Measurements from ENCODE around the gene FRMD8.

FRMD8 gene

DNA sequence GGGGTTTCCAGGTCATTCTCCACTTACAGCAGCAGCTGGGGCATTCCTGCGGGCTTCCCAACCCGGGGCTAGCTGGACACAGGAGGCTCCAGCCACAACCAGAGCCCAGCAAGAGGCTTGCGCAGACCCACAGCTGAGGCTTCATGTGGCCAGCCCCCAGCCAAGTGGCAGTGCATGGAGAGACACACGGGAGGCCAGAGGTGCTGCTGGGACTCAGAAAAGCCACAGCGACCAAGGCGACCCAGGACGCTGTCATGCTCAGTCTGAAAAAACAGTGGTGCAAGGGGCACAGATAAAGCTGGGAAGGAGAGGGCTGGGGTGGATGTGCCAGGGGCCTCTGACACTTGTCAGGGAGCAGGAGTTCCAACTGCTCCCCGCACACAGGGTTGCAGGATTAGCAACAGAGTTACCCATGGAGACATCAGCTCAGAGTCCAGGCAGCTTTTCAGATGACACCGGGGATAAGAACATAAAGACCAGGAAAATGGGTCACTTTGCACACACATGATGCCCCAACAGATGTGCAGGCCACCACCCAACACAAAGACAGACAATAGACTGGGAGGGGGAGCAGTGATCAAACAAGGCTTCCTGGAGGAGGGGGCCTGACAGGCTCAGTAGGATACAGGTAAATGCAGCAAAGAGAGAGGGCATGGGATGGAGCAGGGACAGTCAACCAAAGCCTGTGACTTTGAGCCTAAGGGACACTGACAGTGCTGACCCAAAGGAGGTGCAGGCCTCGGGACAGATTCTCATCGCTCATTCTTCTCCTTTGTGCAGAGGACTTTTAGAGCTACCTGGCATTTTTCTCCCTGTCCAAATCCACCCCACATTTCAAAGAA lies 29.3 kb downstream of the FRMD8 start:
- DNase-seq: peak; percentile 68

DNA sequence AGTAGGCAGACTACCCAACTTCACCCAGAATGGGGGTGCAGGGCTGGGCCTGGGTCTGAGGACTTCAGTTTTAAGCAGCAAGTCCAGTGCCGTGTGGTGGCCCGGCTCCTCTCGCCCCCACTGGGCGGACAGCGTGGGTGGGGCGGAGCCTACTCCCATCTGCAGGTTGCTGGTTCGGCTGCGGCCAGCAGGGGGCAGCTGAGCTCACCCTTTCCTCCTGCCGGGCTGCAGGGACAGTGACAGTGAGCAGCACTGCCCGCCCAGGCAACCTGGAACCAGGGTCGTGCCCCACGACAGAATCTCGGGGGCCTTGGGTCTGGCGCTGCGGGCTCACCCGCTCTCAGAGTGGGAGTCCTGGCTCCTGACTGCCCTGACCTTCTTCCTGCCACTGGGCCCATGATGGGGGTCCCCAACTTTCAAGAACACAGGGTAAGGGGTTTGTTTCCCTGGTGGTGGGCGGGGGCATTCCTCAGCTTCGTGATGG lies 29.9 kb downstream of the FRMD8 start:
- DNase-seq: peak; percentile 93

DNA sequence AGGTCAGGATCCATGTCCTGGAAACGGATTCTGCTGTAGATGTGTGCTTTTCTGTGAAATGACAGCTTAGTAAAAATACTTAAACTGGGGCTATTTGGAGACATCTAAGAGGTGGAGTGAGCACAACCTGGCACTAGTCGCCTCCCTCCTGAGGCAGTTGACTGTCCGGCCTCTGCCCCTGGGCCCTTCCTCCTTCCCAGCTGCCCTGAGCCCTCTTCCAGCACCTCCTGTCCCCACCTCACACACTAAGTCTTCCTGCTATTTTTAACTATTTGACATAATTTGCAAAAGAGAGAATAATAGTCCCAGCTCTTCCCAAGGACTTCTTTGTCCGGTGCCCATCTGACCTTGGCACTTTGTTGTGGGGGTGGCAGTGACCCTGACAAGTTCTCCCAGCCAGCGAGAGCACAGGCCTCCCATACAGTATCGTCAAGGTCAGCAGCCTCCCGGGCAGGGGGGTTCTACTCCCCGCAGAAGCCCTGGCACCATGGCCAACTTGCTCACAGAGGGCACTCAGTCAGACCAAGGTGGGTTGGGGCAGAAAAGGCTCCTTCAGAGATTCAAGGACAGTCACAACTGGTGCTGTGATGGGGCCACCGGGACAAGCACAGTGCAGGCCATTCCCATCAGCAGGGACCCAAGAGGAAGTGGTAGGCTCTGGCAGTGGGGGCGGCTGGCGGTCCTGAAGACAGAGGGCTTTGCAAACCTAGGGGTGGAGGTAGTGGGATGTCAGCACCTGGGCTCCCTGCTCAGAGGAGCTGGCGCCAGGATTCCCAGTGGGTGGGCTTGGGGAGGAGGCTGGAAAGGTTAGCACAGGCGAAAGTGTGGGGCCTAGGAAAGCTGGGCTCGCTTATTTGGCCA lies 30.6 kb downstream of the FRMD8 start:
- peak; percentile 66 for DNase-seq

DNA sequence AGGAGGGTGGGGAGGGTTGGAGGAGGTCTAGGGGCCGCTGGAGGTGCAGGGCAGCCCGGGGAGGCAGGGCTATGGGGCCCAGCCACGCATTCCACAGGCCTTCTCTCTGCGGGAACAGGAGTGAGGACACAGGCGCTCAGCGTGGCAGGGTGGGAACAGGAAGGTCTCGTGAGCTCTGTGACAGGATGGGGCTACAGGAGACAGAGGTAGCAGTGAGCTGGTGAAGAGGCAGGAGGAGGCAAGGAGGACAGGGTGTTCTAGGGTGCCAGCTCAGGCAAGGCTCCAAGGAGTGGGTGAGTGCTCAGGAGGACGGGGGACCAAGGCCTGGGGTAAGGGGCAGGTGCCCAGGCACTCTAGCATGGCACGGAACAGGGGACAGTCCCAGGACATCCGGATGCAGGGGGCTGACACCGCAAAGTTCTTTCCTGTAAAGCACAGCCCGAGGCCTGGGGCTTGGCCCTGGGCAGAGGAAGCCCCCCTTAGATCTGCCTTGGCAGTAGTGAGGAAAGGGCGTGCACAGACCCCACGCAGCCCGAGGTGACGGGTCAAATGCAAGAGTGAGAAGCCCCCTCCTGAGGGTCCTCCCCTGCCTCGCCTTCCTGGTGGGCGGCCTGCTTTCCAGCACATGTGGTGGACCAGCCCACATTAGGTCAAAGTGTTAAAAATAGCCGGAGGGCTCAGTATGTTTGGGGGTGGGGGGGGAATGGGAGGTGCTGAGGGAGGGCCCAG lies 31.4 kb downstream of the FRMD8 start:
- peak; percentile 66 for DNase-seq

DNA sequence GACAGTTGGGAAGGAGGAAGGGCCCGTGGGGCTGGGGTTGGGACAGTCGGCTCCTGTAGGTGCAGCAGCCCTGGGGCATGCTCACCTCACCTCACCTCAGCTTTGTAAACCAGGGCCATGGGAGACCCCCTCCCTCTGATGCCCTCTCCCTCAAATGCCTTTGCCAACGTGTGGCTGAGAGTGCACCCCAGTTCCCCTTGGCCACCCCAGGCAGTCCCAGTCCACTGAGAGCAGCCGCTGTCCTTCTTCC lies 31.9 kb downstream of the FRMD8 start:
- DNase-seq: peak; percentile 85

DNA sequence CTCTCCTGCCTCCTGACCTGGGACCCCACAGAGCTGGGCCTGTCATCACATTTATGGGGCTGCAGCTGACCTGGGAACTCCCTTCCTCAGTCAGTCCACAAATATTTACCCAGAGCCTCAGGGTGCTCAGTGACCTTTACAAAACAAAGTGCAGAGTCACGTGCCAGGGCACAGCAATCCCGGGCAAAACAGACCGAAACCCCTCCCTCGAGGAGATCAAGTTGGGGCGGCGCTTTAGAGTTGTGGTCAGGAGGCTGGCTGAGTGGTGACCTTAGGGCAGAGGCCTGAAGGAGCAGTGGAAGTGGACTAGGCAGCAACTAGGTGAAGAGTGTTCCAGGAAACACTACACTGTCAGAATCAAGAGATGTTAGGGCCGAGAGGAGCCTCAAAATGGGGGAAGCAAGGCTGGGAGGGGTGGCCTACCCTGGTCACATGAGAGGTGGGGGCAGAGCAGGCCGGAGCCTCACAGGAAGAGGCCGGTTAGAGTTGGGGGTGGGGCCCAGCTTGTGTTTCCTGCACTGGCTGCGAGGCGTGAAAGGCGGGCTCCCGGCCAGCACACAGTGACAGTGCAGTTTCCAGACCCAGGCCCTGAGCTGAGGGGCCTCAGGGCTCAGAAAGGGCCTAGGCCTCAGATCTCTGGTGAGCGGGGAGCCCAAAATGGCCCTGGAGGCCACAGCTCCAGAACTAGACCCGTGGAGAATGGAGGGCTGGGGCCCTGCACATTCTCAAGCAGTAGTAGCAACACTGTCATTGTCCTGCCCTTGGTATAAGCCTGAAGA lies 32.4 kb downstream of the FRMD8 start:
- DNase-seq: peak; percentile 99

DNA sequence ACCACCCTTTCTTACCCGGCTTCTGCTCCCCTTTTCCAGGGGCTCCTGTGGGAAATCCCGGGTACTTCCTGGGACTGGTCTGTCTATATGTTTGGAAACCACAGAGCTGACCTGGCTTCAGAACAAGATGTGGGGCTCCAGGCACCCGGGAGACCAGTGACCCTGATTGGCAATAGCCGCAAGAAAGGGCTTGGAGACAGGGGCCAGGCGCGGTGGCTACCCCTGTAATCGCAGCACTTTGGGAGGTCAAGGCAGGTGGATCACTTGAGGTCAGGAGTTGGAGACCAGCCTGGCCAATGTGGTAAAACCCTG lies 33.0 kb downstream of the FRMD8 start:
- no peak for DNase-seq

DNA sequence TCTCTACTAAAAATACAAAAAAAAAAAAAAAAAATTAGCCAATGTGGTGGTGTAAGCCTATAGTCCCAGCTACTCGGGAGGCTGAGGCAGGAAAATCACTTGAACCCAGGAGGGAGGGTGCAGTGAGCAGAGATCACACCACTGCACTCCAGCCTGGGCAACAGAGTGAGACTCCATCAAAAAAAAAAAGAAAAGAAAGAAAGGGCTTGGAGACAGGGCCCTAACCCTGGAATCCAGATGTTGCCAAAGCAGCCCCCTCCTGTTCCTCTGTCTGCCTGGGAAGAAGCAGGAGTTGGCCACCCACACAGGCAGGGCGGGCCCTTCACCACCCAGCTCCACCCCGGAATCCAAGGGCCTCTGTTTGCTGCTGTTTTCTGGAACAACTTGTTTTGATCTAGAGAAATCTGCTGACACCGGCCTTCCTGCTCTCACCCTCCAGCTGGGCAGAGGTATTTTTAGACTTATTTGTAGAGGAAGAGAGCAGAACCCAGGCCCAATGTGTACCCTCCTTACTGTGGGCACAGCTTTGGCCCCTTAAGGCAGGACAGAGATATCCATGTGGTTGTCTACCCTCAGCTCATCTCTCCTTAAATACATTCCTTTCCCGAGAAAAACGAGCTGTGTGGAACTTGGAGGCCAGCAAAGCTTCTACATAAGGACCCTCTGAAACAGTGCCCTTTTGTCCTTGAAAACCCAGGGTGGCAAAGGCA lies 33.5 kb downstream of the FRMD8 start:
- peak; percentile 97 for DNase-seq

DNA sequence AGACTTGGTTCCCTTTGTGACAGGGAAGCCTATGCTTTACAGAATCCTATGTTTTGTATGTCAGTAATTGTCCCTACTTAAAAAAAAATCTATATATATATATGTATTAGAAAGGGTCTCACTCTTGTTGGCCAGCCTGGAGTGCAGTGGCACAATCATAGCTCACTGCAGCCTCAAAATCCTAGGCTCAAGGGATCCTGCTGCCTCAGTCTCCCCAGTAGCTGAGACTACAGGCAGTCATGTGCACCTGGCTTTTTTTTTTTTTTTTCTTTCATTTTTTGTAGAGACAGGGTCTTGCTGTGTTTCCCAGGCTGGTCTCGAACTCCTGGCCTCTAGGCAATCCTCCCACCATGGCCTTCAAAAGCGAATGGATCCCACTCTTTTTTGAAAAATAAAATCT lies 34.1 kb downstream of the FRMD8 start:
- no peak for DNase-seq

DNA sequence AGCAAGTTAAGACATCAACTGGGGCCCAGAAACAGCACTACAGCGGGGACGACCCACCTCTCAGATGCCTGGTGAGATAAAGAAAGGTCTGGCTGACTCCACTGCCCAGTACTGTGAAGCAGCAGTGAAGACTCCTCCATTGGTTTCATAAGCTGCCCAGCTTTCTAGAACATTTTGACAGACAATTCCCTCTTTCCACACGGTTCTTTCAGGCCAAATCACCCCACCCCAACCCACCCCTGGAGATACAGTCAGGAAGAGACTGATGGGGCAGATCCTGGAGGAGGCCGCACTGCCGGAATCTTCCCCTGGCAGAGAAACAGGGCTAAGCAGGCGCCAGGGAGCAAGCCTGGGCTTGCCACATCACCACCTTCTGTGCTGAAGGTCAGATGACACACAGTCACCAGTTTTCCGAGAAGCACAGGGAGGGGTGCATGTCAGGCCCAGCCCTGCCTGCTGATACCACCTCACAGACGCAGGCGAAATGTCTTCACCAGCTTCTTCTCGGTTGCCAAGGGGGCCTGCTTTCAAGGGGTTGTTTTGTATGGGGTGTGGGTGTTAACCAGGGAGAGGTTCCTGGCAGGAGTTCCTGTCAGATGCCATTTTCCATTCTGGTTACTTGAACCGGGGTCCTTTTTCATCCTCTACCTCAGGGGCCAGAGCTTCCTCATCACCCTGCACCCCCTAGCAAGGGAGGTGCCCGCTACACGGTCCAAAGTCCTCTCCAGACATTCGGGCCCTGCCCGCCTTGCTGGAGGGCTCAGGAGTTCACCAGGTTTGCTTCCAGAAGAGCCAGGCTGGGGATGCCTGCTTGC lies 34.7 kb downstream of the FRMD8 start:
- peak; percentile 97 for DNase-seq

DNA sequence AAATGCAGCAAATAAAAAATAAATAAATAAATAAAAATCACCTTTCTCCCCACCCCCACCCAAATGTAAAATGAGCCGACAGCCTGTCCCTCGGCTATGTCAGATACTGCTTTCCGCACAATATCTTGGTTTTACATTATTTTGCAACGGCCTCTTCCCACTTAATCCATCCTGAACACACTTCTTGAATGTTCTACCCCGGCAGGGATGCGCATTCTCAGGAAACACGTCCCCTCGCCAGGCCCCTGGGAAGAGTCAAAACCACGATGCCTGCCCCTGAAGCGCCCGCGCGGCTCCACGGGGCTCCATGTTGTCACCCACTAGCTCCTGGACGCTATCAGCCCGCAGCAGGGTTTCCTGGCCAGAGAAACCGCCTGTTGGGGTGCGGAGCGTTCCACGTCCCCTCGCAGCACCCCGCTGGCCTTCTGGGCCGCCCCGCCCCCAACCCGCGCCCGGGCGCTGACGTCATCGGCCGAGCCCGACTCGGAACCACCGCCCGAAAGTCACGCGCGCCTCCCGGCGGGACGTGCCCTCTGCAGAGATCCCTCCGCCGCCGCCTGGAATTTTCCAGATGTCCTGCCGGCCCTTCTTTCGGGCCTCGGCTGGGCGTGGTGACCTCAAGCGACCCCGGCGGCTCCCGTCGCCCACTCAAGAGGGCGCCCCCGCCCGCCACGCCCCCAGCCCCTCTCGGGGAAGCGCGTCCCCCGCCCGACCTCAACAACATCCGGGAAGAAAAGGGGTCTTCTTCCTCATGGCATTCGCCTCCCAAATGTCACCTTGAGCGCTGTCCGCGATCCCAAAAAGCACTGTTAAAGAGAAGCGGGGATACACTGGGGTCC lies 35.6 kb downstream of the FRMD8 start:
- peak; percentile 99 for DNase-seq

DNA sequence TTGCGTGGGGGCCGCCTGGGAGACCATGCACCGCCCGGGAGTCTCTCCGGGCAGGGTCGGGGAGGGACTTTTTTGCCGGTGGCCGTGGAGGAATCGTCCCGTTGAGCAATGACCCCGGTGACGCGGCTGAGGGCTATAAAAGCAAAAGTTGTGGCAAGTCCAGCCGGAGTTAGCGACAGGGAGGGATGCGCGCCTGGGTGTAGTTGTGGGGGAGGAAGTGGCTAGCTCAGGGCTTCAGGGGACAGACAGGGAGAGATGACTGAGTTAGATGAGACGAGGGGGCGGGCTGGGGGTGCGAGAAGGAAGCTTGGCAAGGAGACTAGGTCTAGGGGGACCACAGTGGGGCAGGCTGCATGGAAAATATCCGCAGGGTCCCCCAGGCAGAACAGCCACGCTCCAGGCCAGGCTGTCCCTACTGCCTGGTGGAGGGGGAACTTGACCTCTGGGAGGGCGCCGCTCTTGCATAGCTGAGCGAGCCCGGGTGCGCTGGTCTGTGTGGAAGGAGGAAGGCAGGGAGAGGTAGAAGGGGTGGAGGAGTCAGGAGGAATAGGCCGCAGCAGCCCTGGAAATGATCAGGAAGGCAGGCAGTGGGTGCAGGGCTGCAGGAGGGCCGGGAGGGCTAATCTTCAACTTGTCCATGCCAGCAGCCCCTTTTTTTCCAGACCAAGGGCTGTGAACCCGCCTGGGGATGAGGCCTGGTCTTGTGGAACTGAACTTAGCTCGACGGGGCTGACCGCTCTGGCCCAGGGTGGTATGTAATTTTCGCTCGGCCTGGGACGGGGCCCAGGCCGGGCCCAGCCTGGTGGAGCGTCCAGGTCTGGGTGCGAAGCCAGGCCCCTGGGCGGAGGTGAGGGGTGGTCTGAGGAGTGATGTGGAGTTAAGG lies 36.4 kb downstream of the FRMD8 start, which contains the start of gene NEAT1:
TSS of gene NEAT1 (plus strand) at position 166 of the 883 bp plus-strand sequence.
- peak; percentile 94 for DNase-seq

DNA sequence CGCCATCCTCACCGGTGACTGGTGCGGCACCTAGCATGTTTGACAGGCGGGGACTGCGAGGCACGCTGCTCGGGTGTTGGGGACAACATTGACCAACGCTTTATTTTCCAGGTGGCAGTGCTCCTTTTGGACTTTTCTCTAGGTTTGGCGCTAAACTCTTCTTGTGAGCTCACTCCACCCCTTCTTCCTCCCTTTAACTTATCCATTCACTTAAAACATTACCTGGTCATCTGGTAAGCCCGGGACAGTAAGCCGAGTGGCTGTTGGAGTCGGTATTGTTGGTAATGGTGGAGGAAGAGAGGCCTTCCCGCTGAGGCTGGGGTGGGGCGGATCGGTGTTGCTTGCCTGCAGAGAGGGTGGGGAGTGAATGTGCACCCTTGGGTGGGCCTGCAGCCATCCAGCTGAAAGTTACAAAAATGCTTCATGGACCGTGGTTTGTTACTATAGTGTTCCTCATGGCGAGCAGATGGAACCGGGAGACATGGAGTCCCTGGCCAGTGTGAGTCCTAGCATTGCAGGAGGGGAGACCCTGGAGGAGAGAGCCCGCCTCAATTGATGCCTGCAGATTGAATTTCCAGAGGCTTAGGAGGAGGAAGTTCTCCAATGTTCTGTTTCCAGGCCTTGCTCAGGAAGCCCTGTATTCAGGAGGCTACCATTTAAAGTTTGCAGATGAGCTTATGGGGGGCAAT lies 37.2 kb downstream of the FRMD8 start:
- peak; percentile 68 for DNase-seq

DNA sequence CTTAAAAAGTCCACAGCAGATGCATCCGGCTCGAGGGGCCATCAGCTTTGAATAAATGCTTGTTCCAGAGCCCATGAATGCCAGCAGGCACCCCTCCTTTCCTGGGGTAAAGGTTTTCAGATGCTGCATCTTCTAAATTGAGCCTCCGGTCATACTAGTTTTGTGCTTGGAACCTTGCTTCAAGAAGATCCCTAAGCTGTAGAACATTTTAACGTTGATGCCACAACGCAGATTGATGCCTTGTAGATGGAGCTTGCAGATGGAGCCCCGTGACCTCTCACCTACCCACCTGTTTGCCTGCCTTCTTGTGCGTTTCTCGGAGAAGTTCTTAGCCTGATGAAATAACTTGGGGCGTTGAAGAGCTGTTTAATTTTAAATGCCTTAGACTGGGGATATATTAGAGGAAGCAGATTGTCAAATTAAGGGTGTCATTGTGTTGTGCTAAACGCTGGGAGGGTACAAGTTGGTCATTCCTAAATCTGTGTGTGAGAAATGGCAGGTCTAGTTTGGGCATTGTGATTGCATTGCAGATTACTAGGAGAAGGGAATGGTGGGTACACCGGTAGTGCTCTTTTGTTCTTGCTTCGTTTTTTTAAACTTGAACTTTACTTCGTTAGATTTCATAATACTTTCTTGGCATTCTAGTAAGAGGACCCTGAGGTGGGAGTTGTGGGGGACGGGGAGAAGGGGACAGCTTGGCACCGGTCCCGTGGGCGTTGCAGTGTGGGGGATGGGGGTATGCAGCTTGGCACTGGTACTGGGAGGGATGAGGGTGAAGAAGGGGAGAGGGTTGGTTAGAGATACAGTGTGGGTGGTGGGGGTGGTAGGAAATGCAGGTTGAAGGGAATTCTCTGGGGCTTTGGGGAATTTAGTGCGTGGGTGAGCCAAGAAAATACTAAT lies 38.0 kb downstream of the FRMD8 start:
- peak; percentile 66 for DNase-seq

DNA sequence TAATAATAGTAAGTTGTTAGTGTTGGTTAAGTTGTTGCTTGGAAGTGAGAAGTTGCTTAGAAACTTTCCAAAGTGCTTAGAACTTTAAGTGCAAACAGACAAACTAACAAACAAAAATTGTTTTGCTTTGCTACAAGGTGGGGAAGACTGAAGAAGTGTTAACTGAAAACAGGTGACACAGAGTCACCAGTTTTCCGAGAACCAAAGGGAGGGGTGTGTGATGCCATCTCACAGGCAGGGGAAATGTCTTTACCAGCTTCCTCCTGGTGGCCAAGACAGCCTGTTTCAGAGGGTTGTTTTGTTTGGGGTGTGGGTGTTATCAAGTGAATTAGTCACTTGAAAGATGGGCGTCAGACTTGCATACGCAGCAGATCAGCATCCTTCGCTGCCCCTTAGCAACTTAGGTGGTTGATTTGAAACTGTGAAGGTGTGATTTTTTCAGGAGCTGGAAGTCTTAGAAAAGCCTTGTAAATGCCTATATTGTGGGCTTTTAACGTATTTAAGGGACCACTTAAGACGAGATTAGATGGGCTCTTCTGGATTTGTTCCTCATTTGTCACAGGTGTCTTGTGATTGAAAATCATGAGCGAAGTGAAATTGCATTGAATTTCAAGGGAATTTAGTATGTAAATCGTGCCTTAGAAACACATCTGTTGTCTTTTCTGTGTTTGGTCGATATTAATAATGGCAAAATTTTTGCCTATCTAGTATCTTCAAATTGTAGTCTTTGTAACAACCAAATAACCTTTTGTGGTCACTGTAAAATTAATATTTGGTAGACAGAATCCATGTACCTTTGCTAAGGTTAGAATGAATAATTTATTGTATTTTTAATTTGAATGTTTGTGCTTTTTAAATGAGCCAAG lies 38.9 kb downstream of the FRMD8 start:
- peak; percentile 71 for DNase-seq

Data from DMS53 (cell line).